NCI-H2081 treated with DMSO at 0.1 percent for 48 hours (cell line): ENCODE measurements around the gene RWDD4.

Experiments
- DNase-seq: peaks from one replicate; lab custom pipeline; 2025; lab: John Stamatoyannopoulos, UW

The RWDD4 gene

DNA sequence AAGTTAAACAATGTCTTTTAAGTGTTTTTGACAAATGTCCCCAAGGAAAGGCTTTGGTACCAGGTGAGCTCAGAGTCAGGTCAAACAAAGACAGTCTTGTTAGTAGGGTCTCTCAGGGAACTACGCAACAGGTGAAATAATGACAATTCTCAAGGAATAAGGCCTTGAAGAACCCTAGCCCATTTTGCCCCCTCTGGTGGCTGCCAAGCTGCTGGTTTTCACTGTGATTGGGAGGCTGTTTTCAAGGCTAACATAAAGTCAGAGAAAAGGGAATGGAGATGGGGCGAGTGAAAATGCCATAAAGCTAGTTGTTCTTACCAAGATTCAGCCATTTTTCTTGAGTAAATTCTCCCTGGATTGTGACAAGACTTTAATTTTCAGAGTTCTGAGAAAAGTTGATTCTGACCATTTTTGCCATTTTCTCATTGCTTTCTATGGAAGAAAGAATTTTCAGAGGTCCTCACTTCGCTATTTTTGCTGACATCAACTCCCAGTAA lies 58.7 kb downstream of the RWDD4 start:
- DNase-seq: no peak

DNA sequence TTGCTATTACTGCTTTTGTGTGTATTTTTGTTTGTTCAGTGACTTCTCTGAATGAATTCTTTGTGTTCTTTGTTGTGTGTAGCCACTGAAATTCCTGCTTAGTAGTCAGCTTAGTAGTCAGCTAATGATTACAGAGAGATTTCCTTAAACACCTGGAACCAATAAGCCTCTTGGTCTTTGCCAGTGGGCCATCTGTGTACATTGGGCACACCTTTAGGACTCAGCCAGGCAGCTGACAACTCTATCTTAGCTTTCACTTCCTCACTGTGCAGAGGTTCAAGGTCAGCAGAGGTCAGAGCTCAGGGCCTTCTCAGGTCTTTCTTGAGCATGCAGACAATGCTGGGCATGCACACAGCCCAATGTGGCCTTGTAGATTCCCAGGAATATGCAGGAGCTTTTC lies 59.3 kb downstream of the RWDD4 start:
- DNase-seq: no peak

DNA sequence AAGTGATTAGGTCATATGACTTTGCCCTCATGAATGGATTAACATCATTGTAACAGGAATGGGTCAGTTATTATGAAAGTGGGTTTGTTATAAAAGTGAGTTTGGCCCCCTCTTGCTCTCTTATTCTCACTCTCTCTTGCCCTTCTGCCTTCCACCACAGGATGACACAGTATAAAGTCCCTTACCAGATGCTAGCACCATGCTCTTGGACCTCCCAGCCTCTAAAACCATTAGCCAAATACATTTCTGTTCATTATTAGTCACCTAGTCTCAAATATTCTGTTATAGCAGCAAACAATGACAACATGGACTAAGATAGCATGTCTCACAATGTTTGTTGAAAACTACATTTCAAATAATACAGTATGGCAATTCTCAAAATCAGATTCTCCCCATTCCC lies 59.7 kb downstream of the RWDD4 start:
- no peak for DNase-seq

DNA sequence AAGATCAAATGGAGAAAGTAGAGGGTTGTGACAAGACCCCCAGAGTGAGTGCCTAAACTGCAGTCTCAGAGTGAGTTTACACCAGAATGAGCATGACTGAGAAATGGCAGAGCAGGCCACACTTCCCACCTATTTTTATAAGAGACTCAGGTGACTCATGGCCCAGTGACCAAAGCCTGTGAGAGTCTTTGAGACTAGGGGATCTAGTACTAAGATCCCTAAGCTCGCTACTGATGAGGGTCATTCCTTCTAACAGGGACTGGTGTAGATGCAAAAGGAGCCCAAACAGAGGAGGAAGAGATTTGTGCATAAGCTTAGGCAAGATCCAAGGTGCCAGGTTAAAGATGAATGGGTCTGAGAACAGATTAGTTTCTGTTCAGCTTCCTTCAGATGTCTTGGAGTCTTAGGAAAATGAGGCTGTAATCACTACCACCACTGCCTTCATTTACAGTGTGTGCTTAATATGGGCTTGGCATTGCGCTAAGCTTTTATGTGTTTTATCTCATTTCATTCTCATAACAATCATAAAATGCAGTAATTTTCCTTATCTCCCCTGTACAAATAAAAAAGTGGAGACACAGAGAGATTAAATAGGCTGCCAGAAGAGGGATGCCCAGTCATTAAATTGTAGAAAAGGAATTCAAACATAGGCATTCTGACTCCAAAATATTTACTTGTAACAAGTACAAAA lies 62.8 kb downstream of the RWDD4 start:
- DNase-seq: no peak

DNA sequence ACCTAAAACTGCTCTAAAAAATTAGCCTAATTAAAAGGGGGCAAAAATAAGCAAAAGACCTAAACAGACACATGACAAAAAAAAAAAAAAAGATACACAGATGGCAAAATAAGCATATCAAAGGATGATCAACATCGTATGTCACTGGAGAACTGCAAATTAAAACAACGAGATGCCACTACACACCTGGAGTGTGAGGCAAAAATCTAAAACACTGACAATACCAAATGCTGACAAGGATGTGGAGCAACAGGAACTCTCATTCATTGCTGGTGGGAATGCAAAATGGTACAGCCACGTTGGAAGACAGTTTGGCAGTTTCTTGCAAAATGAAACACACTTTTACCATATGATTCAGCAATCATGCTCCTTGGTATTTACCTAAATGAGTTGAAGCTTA lies 64.2 kb downstream of the RWDD4 start:
- DNase-seq: no peak

DNA sequence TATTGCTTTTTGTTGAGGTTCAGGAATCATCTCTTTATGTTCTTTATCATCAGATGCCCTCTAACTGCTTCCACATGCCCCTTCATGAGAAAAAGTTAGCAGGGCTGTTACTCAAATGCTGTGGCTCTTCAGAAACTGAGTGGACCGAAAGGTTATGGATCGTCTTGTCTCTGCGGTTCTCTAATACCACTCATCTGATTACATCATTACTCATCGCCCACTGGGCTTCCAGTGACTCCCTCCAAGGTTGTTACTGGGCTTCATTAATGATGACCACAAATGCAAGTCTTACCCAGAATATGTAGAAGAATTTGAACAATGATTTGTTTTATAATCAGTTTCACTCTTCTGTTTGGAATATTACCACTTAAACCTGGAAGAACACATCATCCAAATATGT lies 67.7 kb downstream of the RWDD4 start:
- DNase-seq: no peak
